ENCODE results near the gene VGLL3.

GRCh38 chr3:86967062-86967461 is 23.9 kb downstream of the VGLL3 start:
- TF ChIP-seq POLR2A (IDR thresholded peaks at IDR 0.05; ENCODE audit: low read depth, low read length) (no peak), POLR2AphosphoS5 (IDR thresholded peaks at IDR 0.05; ENCODE audit: low read depth, low read length) (no peak)
